Hepatocyte (in vitro differentiated cells): ENCODE measurements around the gene MTMR3.

Source experiments
- CTCF ChIP-seq: fragments of 200-600 bp; sonication (generic); IDR thresholded peaks from 2 replicates; pipeline ENCODE4 v1.5.1; 2016; ENCODE audit warnings: antibody characterized with exemption, mild to moderate bottlenecking; ENCODE audit not compliant: poor library complexity
- EZH2phosphoT487 ChIP-seq: fragments of 200-600 bp; sonication (generic); IDR thresholded peaks from one replicate; pipeline ENCODE4 v1.6.1; 2018; ENCODE audit warnings: antibody characterized with exemption, mild to moderate bottlenecking, low read depth, moderate library complexity; ENCODE audit not compliant: unreplicated experiment, severe bottlenecking

GRCh38 chr22:29882716-29883044 lies 294 bp upstream of the MTMR3 start:
- no peak for TF ChIP-seq CTCF
- no peak for TF ChIP-seq EZH2phosphoT487
